Thyroid gland (tissue), 4 donors: ENCODE measurements around the gene LIX1. TPM values are rescaled to one million over a fixed set of nuclear protein-coding genes. Genes with fewer than 3 reads are reported as not detected.

ENCODE experiments used
- DNase-seq, 2 donors: peaks; one replicate each; pipeline ENCODE4 v3.0.0-alpha.2; 2019
- H3K27ac ChIP-seq, 3 donors: fragments of 200-600 bp; sonication (generic); 1 replicate in 2 of 3; 2 replicates in 1 of 3; pipeline ENCODE4 v1.5.1; 2016 to 2019; ENCODE audit warnings: mild to moderate bottlenecking in 1 of 3, moderate library complexity in 1 of 3
- H3K27me3 ChIP-seq: fragments of 200-600 bp; sonication (generic); one replicate; pipeline ENCODE4 v1.5.1; 2019
- H3K36me3 ChIP-seq, 2 donors: fragments of 200-600 bp; sonication (generic); one replicate each; pipeline ENCODE4 v1.5.1; 2016 to 2019
- H3K4me1 ChIP-seq, 2 donors: fragments of 200-600 bp; sonication (generic); one replicate each; pipeline ENCODE4 v1.5.1; 2017 to 2019
- H3K4me3 ChIP-seq, 3 donors: fragments of 200-600 bp; sonication (generic); replicated peaks in 1 of 3; 1 replicate in 2 of 3; 2 replicates in 1 of 3; pipeline ENCODE4 v1.5.1; 2016; ENCODE audit warnings: mild to moderate bottlenecking in 1 of 3
- H3K9me3 ChIP-seq: fragments of 200-600 bp; sonication (generic); one replicate; pipeline ENCODE4 v1.5.1; 2017
- CTCF ChIP-seq, 6 experiments: fragments of 200-600 bp in 3 of 6; fragments of 450-650 bp in 3 of 6; sonication (generic) in 3 of 6; IDR thresholded peaks; one replicate each; pipeline ENCODE4 v1.5.1; 2016 to 2019; ENCODE audit warnings: antibody characterized with exemption in 6 of 6, mild to moderate bottlenecking in 2 of 6, inconsistent platforms in 1 of 6, moderate library complexity in 1 of 6
- POLR2A ChIP-seq, 2 donors: fragments of 450-650 bp; IDR thresholded peaks; one replicate each; pipeline ENCODE4 v1.6.1; 2017; ENCODE audit warnings: antibody characterized with exemption in 2 of 2, mild to moderate bottlenecking in 2 of 2, moderate library complexity in 1 of 2
- WGBS, 2 donors: methylation state at CpG; one replicate each; pipeline ENCODE4 v1.1.5; 2017; 5-methylcytosine and 5-hydroxymethylcytosine counted together
- intact Hi-C: fragments of 100-400 bp; cut with DNase I; formaldehyde crosslinking; loops from one replicate; pipeline ENCODE4 v1.15.1; 2023
- total RNA-seq, 4 donors: library from RNA; depleted of rRNA; stranded (reverse); fragments of >200 nt; gene quantifications; one replicate each; pipeline ENCODE4 v1.2.3, GENCODE V29; 2016

Gene LIX1
- total RNA-seq, 4 donors from 2014 or later, result 0.89 to 5.5 (median 1.7) TPM

GRCh38 chr5:97119007-97119390 lies 23.4 kb downstream of the LIX1 start:
- Histone ChIP-seq H3K9me3 (no peaks in the 10 kb centered on the region), H3K27ac (no peak overlapping the region), H3K4me1 (no peaks in the 10 kb centered on the region), H3K36me3 (no peaks in the 10 kb centered on the region), H3K4me3 (no peak overlapping the region), H3K27me3 (no peaks in the 10 kb centered on the region)
- DNase-seq, result no peak
- no peak for TF ChIP-seq CTCF (IDR thresholded peaks at IDR 0.05)
- intact Hi-C loops, result no loop called here
- 90 to 94% methylated on average over 2 of the region's 2 CpGs for WGBS, 2 donors

DNA sequence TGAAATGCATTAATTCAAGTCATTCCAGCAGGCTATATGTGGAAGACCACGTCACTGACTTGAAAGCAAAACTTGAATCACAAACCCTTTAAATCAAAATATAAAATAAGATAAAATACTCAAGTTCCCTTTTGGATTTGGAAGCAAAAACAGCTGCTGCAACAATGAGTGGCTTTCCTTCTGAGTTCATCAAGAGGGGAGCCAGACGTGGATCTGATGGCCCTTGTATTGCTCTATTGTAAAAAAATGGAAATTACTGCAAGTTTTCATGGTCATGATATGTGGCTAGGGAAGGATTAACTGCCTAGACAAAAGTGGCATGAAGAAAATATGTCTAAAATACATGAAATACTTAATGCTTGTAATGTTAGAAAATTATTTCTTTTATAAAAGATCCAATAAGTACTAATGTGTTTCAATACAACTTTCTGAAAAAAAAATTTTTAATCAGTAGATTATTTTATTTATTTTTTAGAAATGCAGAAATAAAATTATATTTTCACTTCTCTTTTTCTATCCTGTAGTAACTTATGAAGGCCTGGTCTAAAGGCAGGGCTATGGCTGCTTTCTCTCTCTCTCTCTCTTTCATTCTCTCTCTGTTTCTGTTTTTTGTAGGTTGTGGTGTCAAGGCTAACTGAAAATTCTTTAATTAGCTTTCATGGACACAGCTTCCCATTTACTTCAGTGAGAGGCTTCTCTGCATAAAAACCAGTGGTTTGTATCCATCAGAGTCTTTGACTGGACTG lies 24.0 kb downstream of the LIX1 start:
- TF ChIP-seq CTCF (IDR thresholded peaks at IDR 0.05) (no peak), POLR2A (IDR thresholded peaks at IDR 0.05) (no peak)
- WGBS, 2 donors, result 80 to 88% methylated on average over 2 of the region's 2 CpGs
- Histone ChIP-seq H3K27me3 (no peaks in the 10 kb centered on the region), H3K27ac (no peak overlapping the region), H3K4me1 (no peaks in the 10 kb centered on the region), H3K4me3 (no peak overlapping the region), H3K36me3 (no peaks in the 10 kb centered on the region), H3K9me3 (no peaks in the 10 kb centered on the region)
- intact Hi-C loops, result no loop called here
- DNase-seq, result no peak

DNA sequence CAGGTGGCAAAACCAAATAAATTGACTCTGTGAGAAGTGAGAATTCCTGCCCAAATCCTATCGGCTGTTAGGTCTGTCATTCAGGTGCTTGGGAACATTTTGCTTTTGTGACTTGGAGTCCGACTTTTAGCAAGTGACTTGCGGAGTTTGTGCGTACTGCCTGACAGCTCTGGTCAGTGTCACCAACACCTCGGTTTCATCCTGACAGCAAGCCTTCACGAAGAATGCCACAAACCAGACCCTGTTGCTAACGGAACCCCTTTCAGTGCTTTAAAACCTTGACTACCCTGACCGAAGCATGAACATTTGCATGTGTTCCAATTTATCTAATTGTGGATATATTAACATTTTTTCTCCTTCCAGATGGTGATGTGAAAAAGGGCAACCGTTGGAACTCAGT lies 26.5 kb downstream of the LIX1 start:
- DNase-seq, result no peak
- Histone ChIP-seq H3K9me3 (no peaks in the 10 kb centered on the region), H3K4me1 (peaks cover 0 to 6% of the 10 kb centered on the region in 2 donors), H3K4me3 (no peak overlapping the region), H3K36me3 (no peaks in the 10 kb centered on the region), H3K27me3 (no peaks in the 10 kb centered on the region), H3K27ac (no peak overlapping the region)
- intact Hi-C loops, result no loop called here
- WGBS, 2 donors, result 79 to 86% methylated on average over 9 of the region's 9 CpGs
- TF ChIP-seq CTCF (IDR thresholded peaks at IDR 0.05), result no peak
- no peak for TF ChIP-seq POLR2A (IDR thresholded peaks at IDR 0.05)

GRCh38 chr5:97112230-97112629 lies 30.2 kb downstream of the LIX1 start:
- Histone ChIP-seq H3K36me3 (no peaks in the 10 kb centered on the region), H3K9me3 (no peaks in the 10 kb centered on the region), H3K4me3 (no peak overlapping the region), H3K4me1 (peaks cover 0 to 6% of the 10 kb centered on the region in 2 donors), H3K27me3 (no peaks in the 10 kb centered on the region), H3K27ac (no peak overlapping the region)
- WGBS, 2 donors, result 74 to 86% methylated on average over 6 of the region's 6 CpGs
- TF ChIP-seq CTCF (IDR thresholded peaks at IDR 0.05), result no peak
- no peak for TF ChIP-seq POLR2A (IDR thresholded peaks at IDR 0.05)
- DNase-seq, result no peak
- intact Hi-C loops, result no loop called here

DNA sequence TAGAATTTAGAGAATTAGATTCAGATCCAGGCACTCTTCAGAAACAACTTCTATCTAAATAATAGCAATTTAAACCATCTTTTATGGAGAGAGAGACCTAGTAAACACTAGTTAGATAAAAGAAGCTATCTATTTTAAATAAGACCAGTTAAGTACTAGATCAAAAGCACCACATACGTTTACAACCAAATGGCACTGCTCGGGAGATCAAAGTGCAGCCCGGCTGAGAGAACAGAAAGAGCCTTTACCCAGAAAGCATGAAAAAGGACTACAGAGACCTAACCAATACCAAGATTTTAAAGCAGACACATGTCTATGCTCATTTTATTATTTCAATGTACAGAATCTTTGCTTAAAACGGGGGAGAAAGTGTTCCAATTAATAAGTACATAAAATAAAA lies 30.8 kb downstream of the LIX1 start:
- no peaks in the 10 kb centered on the region for H3K27me3 ChIP-seq
- peaks cover 0 to 6% of the 10 kb centered on the region in 2 donors for H3K4me1 ChIP-seq
- DNase-seq, result no peak
- no peak overlapping the region for H3K4me3 ChIP-seq
- intact Hi-C loops, result no loop called here
- WGBS, 2 donors, result 34 to 37% methylated on average over 4 of the region's 4 CpGs
- no peaks in the 10 kb centered on the region for H3K9me3 ChIP-seq
- H3K36me3 ChIP-seq, result no peaks in the 10 kb centered on the region
- TF ChIP-seq CTCF (IDR thresholded peaks at IDR 0.05) (no peak), POLR2A (IDR thresholded peaks at IDR 0.05) (no peak)
- no peak overlapping the region for H3K27ac ChIP-seq
